AG04449 (cell line): ENCODE results near the gene NDUFAF5.

Experiments
- CTCF ChIA-PET: fragments of 350-600 bp; formaldehyde crosslinking; extraction: SDS; loops from one replicate; lab custom pipeline; 2021; ENCODE audit warnings: antibody characterized with exemption; lab: Yijun Ruan, JAX
- POLR2A ChIA-PET: fragments of 400-600, 350-600 bp; formaldehyde crosslinking; extraction: SDS; loops from one replicate; lab custom pipeline; 2020; ENCODE audit warnings: antibody characterized with exemption, inconsistent platforms; lab: Yijun Ruan, JAX
- DNase-seq: peaks from one replicate; pipeline ENCODE4 v3.0.0-alpha.2; 2010; ENCODE audit warnings: low read depth, low spot score
- H3K4me3 ChIP-seq: 2 replicates; pipeline ENCODE4 v1.5.1; 2011; ENCODE audit warnings: low read depth, mild to moderate bottlenecking, control low read depth, low read length
- TF ChIP-seq, protein P1 (sequence below): IDR thresholded peaks from one replicate; pipeline ENCODE4 v1.5.1; 2011; ENCODE audit warnings: mild to moderate bottlenecking, moderate library complexity, low read length, control low read depth, inconsistent platforms; ENCODE audit not compliant: insufficient read depth; ENCODE audit errors: missing control alignments

NDUFAF5 gene

GRCh38 chr20:13852306-13852705, 67.5 kb downstream of the NDUFAF5 start:
- POLR2A ChIA-PET, result interaction anchor here (1.0 kb wide), 1 partner anchor 13 kb away, joined by 7 read pairs; no protein-coding TSS in a partner anchor
- H3K4me3 ChIP-seq, result no peak overlapping the region
- DNase-seq, result no peak
- TF ChIP-seq, protein P1, sequence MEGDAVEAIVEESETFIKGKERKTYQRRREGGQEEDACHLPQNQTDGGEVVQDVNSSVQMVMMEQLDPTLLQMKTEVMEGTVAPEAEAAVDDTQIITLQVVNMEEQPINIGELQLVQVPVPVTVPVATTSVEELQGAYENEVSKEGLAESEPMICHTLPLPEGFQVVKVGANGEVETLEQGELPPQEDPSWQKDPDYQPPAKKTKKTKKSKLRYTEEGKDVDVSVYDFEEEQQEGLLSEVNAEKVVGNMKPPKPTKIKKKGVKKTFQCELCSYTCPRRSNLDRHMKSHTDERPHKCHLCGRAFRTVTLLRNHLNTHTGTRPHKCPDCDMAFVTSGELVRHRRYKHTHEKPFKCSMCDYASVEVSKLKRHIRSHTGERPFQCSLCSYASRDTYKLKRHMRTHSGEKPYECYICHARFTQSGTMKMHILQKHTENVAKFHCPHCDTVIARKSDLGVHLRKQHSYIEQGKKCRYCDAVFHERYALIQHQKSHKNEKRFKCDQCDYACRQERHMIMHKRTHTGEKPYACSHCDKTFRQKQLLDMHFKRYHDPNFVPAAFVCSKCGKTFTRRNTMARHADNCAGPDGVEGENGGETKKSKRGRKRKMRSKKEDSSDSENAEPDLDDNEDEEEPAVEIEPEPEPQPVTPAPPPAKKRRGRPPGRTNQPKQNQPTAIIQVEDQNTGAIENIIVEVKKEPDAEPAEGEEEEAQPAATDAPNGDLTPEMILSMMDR, result no peak
- CTCF ChIA-PET, result interaction anchor here (1.0 kb wide), 1 partner anchor 10 kb away, joined by 4 read pairs; no protein-coding TSS in a partner anchor

DNA sequence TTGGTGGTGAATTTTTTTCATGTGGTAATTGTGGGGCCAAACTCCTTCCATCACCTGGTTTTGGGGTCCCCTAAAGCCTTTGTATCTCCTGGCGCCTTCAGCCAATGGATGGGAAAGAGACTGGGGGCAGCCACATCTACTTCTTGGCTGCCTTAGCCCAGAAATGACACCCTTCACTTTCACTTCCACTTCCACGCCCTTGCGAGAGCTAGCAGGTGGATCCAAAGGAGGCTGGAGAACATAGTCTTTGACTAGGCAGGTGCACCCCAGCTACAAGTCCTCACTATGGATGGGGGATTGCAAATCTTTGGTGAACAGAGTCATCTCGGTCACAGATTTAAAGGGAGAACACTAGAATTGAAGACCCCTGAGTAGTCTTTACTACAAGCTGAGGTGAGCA, 70.8 kb downstream of the NDUFAF5 start:
- TF ChIP-seq, protein P1, result no peak
- CTCF ChIA-PET, result no interaction called here
- POLR2A ChIA-PET, result no interaction called here
- DNase-seq, result no peak
- no peak overlapping the region for H3K4me3 ChIP-seq

GRCh38 chr20:13856354-13856753, 71.5 kb downstream of the NDUFAF5 start:
- ChIA-PET POLR2A (no interaction called here), CTCF (no interaction called here)
- TF ChIP-seq, protein P1, result no peak

GRCh38 chr20:13857304-13857703, 72.5 kb downstream of the NDUFAF5 start:
- ChIA-PET CTCF (interaction anchor here (1.5 kb wide), 1 partner anchor 16 kb away, joined by 4 read pairs; no protein-coding TSS in a partner anchor), POLR2A (no interaction called here)

More at GRCh38 chr20:13856354-13856753, 71.5 kb downstream of the NDUFAF5 start:
- H3K4me3 ChIP-seq, result no peak overlapping the region
- no peak for DNase-seq

GRCh38 chr20:13857961-13858360, 73.1 kb downstream of the NDUFAF5 start:
- TF ChIP-seq, protein P1, result no peak
- no peak for DNase-seq
- CTCF ChIA-PET, result interaction anchor here (1.5 kb wide), 1 partner anchor 17 kb away, joined by 4 read pairs; no protein-coding TSS in a partner anchor
- H3K4me3 ChIP-seq, result no peak overlapping the region
- POLR2A ChIA-PET, result no interaction called here

More at GRCh38 chr20:13857304-13857703, 72.5 kb downstream of the NDUFAF5 start:
- TF ChIP-seq, protein P1, result no peak
- H3K4me3 ChIP-seq, result no peak overlapping the region
- no peak for DNase-seq

- ChIA-PET POLR2A (no interaction called here), CTCF (no interaction called here)
- DNase-seq, result no peak
- H3K4me3 ChIP-seq, result no peak overlapping the region
- TF ChIP-seq, protein P1, result no peak
Measured at GRCh38 chr20:13858439-13858838, 73.6 kb downstream of the NDUFAF5 start.
